ENCODE measurements around the gene CFAP68.
"Not testable (repeated sequence)": the region's sequence is repeated elsewhere in the genome, so short reads cannot be mapped to it uniquely, and the experiment has no call there.

The CFAP68 gene

DNA sequence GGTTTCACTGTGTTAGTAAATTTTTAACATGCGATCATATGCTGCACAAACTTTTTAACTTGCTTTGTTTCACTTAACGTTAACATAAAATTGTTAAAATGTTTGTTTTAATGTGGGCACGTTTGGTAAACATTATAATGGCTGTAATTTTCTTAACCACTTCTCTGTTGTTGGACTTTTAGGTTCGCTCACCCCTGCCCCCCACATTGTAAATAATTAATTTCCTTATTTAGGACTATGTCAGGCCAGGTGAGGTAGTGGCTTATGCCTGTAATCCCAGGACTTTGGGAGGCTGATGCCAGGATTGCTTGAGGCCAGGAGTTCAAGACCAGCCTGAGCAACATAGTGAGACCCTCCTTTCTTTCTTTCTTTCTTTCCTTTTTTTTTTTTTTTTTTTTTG is 51.1 kb downstream of the CFAP68 start:
- no peak overlapping the region for H3K4me3 ChIP-seq (ENCODE audit: low read depth, low read length)
- DNase-seq (ENCODE audit: low read depth), result no peak
- TF ChIP-seq, protein P1, sequence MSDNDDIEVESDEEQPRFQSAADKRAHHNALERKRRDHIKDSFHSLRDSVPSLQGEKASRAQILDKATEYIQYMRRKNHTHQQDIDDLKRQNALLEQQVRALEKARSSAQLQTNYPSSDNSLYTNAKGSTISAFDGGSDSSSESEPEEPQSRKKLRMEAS (IDR thresholded peaks at IDR 0.05; ENCODE audit: low read depth, low read length), result no peak
- TF ChIP-seq, protein P2, sequence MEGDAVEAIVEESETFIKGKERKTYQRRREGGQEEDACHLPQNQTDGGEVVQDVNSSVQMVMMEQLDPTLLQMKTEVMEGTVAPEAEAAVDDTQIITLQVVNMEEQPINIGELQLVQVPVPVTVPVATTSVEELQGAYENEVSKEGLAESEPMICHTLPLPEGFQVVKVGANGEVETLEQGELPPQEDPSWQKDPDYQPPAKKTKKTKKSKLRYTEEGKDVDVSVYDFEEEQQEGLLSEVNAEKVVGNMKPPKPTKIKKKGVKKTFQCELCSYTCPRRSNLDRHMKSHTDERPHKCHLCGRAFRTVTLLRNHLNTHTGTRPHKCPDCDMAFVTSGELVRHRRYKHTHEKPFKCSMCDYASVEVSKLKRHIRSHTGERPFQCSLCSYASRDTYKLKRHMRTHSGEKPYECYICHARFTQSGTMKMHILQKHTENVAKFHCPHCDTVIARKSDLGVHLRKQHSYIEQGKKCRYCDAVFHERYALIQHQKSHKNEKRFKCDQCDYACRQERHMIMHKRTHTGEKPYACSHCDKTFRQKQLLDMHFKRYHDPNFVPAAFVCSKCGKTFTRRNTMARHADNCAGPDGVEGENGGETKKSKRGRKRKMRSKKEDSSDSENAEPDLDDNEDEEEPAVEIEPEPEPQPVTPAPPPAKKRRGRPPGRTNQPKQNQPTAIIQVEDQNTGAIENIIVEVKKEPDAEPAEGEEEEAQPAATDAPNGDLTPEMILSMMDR (IDR thresholded peaks at IDR 0.05; ENCODE audit: low read depth, low read length), result no peak
- no peak for TF ChIP-seq MYC (IDR thresholded peaks at IDR 0.05; ENCODE audit: low read depth, low read length)
- no peak for TF ChIP-seq POLR2A (IDR thresholded peaks at IDR 0.05; ENCODE audit: extremely low read depth, insufficient read length)

DNA sequence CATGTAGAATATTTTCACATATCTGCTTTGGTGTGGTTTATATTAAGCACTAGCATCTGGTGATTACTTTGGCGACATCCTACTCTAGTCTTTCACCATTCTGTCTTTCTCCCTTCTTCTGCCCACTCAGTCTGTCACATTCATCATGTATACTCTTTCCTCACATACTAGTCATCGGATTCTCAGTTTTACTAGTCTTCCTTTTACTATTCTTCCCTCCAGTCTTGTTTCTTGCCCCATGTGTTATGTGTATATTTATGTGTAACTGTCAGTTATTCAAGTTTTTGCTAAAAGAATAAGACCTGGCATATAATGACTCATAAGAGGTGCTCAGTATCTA is 53.2 kb downstream of the CFAP68 start:
- no peak overlapping the region for H3K4me3 ChIP-seq (ENCODE audit: low read depth, low read length)
- TF ChIP-seq POLR2A (IDR thresholded peaks at IDR 0.05; ENCODE audit: extremely low read depth, insufficient read length) (no peak), MYC (IDR thresholded peaks at IDR 0.05; ENCODE audit: low read depth, low read length) (no peak)
- TF ChIP-seq, protein P2 (IDR thresholded peaks at IDR 0.05; ENCODE audit: low read depth, low read length), result no peak
- TF ChIP-seq, protein P1 (IDR thresholded peaks at IDR 0.05; ENCODE audit: low read depth, low read length), result no peak
- DNase-seq (ENCODE audit: low read depth), result no peak

DNA sequence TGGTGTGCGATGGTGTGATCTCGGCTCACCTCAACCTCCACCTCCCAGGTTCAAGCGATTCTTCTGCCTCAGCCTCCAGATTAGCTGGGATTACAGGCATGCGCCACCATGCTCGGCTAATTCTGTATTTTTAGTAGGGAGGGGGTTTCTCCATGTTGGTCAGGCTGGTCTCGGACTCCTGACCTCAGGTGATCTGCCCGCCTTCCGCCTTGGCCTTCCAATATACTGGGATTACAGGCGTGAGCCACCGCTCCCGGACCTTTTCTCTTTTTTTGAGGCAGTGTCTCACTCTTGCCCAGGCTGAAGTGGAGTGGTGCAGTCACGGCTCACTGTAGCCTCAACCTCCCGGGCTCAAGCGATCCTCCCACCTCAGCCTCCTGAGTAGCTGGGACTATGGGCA is 53.8 kb downstream of the CFAP68 start:
- not testable (repeated sequence) for DNase-seq (ENCODE audit: low read depth); H3K4me3 ChIP-seq (ENCODE audit: low read depth, low read length)

DNA sequence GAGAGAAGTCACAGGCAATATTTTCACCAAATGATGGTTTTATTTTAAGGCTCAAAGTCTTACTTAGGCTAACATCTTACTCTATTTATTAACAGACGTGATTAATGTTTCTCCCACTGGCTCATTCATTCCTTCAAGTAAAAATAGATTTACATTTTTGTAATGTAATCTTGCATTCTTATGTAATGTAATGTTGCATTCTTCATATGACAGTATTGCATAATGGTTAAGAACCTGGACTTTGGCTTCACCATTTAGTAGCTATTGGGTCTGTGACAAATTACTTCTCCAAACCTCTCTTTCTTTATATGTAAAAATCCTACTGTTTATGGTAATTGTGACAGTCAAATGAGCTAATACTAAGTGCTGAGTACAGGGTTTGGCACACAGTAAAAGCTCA is 54.5 kb downstream of the CFAP68 start:
- H3K4me3 ChIP-seq (ENCODE audit: low read depth, low read length), result no peak overlapping the region
- TF ChIP-seq POLR2A (IDR thresholded peaks at IDR 0.05; ENCODE audit: extremely low read depth, insufficient read length) (no peak), MYC (IDR thresholded peaks at IDR 0.05; ENCODE audit: low read depth, low read length) (no peak)
- TF ChIP-seq, protein P2 (IDR thresholded peaks at IDR 0.05; ENCODE audit: low read depth, low read length), result no peak
- TF ChIP-seq, protein P1 (IDR thresholded peaks at IDR 0.05; ENCODE audit: low read depth, low read length), result no peak
- DNase-seq (ENCODE audit: low read depth), result no peak

DNA sequence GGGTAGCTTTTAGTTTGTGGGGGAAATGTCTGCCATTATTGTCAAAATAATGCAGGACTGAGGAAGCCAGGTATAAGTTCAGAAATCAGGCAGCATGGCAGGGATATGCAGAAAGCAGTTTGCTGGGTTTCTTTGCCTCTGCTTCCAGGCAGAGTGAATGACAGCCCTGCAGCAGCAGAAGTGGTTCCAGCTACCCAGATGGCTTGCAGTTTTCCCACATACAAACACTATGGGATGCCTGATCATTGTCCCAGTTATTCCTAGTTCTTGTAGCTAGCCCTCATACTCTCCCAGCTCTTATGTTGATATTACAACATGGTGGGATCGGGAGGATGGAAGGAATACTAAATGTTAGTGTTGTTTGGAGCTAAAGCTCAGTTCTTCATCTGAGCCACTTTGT is 55.0 kb downstream of the CFAP68 start:
- no peak for DNase-seq (ENCODE audit: low read depth)
- H3K4me3 ChIP-seq (ENCODE audit: low read depth, low read length), result no peak overlapping the region
- no peak for TF ChIP-seq MYC (IDR thresholded peaks at IDR 0.05; ENCODE audit: low read depth, low read length)
- TF ChIP-seq, protein P2 (IDR thresholded peaks at IDR 0.05; ENCODE audit: low read depth, low read length), result no peak
- TF ChIP-seq, protein P1 (IDR thresholded peaks at IDR 0.05; ENCODE audit: low read depth, low read length), result no peak
- TF ChIP-seq POLR2A (IDR thresholded peaks at IDR 0.05; ENCODE audit: extremely low read depth, insufficient read length), result no peak
